ENCODE results near the gene SLC6A4.

Gene SLC6A4

DNA sequence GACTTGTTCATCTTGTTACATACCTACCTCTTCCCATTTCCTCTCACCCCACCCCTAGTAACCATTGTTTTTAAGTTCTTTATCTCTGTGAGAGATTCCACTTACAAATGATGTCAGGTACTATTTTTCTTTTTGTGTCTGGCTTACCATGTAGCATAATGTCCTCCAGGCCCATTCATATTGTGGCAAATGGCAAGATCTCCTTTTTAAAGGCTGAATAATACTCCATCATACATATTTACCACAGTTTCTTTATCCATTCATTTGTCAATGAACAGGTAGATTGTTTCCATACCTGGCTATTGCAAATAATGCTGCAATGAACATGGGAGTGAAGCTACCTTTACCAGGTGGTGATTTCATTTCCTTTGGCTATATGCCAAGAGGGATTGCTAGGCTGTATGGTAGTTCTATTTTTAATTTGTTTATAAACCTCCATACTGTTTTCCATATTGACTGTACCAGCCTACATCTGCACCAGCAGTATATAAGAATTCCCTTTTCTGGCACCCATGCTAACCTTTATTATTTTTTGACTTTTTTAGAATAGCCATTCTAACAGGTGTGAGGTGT, 65.0 kb downstream of the SLC6A4 start:
- Histone ChIP-seq H3K9me2 (replicated peaks; ENCODE audit: control insufficient read depth, low read length) (no peaks in the 10 kb centered on the region), H3K4me3 (ENCODE audit: low read length) (no peak overlapping the region), H3K9me3 (ENCODE audit: control insufficient read depth, insufficient read depth, low read length) (no peaks in the 10 kb centered on the region), H3K4me2 (ENCODE audit: low read length) (no peak overlapping the region), H3K4me1 (ENCODE audit: control insufficient read depth, low read length) (peaks cover 17% of the 10 kb centered on the region), H4K20me1 (ENCODE audit: control insufficient read depth, insufficient read depth, low read depth, low read length) (no peaks in the 10 kb centered on the region), H3F3A (ENCODE audit: control insufficient read depth, insufficient read depth) (peaks cover 2% of the 10 kb centered on the region; the same call in 1 of the 2 replicates), H3K27me3 (ENCODE audit: control insufficient read depth, low read length) (no peaks in the 10 kb centered on the region), H3K79me2 (ENCODE audit: control insufficient read depth, low read length) (peaks cover 29% of the 10 kb centered on the region), H3K27ac (ENCODE audit: low read depth, low read length) (no peak overlapping the region), H3K36me3 (ENCODE audit: control insufficient read depth, low read length) (peaks cover 61% of the 10 kb centered on the region)
- TF ChIP-seq EZH2phosphoT487 (IDR thresholded peaks at IDR 0.05; ENCODE audit: borderline replicate concordance, low read length) = no peak
- TF ChIP-seq, protein P1, sequence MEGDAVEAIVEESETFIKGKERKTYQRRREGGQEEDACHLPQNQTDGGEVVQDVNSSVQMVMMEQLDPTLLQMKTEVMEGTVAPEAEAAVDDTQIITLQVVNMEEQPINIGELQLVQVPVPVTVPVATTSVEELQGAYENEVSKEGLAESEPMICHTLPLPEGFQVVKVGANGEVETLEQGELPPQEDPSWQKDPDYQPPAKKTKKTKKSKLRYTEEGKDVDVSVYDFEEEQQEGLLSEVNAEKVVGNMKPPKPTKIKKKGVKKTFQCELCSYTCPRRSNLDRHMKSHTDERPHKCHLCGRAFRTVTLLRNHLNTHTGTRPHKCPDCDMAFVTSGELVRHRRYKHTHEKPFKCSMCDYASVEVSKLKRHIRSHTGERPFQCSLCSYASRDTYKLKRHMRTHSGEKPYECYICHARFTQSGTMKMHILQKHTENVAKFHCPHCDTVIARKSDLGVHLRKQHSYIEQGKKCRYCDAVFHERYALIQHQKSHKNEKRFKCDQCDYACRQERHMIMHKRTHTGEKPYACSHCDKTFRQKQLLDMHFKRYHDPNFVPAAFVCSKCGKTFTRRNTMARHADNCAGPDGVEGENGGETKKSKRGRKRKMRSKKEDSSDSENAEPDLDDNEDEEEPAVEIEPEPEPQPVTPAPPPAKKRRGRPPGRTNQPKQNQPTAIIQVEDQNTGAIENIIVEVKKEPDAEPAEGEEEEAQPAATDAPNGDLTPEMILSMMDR (IDR thresholded peaks at IDR 0.05; ENCODE audit: low read depth, low read length, poor library complexity, severe bottlenecking) = no peak

- peaks cover 51% of the 10 kb centered on the region for H3K4me1 ChIP-seq (ENCODE audit: control insufficient read depth, low read length)
- H4K20me1 ChIP-seq (ENCODE audit: control insufficient read depth, insufficient read depth, low read depth, low read length) = peaks cover 6% of the 10 kb centered on the region; the same call in 1 of the 2 replicates
- peaks cover 73% of the 10 kb centered on the region for H3K79me2 ChIP-seq (ENCODE audit: control insufficient read depth, low read length)
- H3K4me3 ChIP-seq (ENCODE audit: low read length) = peak overlapping the region; percentile 7
- no peaks in the 10 kb centered on the region for H3K27me3 ChIP-seq (ENCODE audit: control insufficient read depth, low read length)
- peaks cover 6% of the 10 kb centered on the region; the same call in 1 of the 2 replicates for H3F3A ChIP-seq (ENCODE audit: control insufficient read depth, insufficient read depth)
- peaks cover 59% of the 10 kb centered on the region for H3K36me3 ChIP-seq (ENCODE audit: control insufficient read depth, low read length)
- no peaks in the 10 kb centered on the region for H3K9me3 ChIP-seq (ENCODE audit: control insufficient read depth, insufficient read depth, low read length)
- peak overlapping the region; percentile 1; the same call in 1 of the 2 replicates for H3K27ac ChIP-seq (ENCODE audit: low read depth, low read length)
- peak overlapping the region; percentile 43 for H3K4me2 ChIP-seq (ENCODE audit: low read length)
- TF ChIP-seq, protein P1 (IDR thresholded peaks at IDR 0.05; ENCODE audit: low read depth, low read length, poor library complexity, severe bottlenecking) = no peak
- no peak for TF ChIP-seq EZH2phosphoT487 (IDR thresholded peaks at IDR 0.05; ENCODE audit: borderline replicate concordance, low read length)
- H3K9me2 ChIP-seq (replicated peaks; ENCODE audit: control insufficient read depth, low read length) = no peaks in the 10 kb centered on the region
Measured at GRCh38 chr17:30165960-30166359, 69.5 kb downstream of the SLC6A4 start.

DNA sequence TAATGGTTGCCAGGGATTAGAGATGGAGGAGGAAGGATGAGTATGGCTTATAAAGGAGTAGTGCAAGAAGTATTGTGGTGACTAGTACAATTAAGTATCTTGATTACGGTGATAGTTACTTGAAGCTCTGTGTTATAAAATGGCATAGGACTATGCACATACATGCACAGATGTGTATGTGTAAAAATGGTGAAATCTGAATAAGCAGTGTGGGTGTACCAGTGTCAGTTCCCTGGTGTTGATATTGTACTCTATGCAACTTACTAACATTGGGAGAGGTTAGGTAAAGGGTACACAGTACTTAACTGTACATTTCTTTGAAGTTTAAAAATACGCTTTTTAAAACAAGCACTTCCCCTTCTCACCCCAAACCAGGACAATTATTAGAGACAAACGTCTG, 70.3 kb downstream of the SLC6A4 start:
- Histone ChIP-seq H3K27me3 (ENCODE audit: control insufficient read depth, low read length) (no peaks in the 10 kb centered on the region), H3K9me3 (ENCODE audit: control insufficient read depth, insufficient read depth, low read length) (no peaks in the 10 kb centered on the region), H4K20me1 (ENCODE audit: control insufficient read depth, insufficient read depth, low read depth, low read length) (peaks cover 6% of the 10 kb centered on the region; the same call in 1 of the 2 replicates), H3K4me2 (ENCODE audit: low read length) (peak overlapping the region; percentile 43), H3K27ac (ENCODE audit: low read depth, low read length) (peak overlapping the region; percentile 1; the same call in 1 of the 2 replicates), H3K4me1 (ENCODE audit: control insufficient read depth, low read length) (peaks cover 52% of the 10 kb centered on the region), H3K79me2 (ENCODE audit: control insufficient read depth, low read length) (peaks cover 75% of the 10 kb centered on the region), H3K9me2 (replicated peaks; ENCODE audit: control insufficient read depth, low read length) (no peaks in the 10 kb centered on the region), H3F3A (ENCODE audit: control insufficient read depth, insufficient read depth) (peaks cover 9% of the 10 kb centered on the region; the same call in 1 of the 2 replicates), H3K36me3 (ENCODE audit: control insufficient read depth, low read length) (peaks cover 59% of the 10 kb centered on the region), H3K4me3 (ENCODE audit: low read length) (peak overlapping the region; percentile 7)
- TF ChIP-seq EZH2phosphoT487 (IDR thresholded peaks at IDR 0.05; ENCODE audit: borderline replicate concordance, low read length) = no peak
- TF ChIP-seq, protein P1 (IDR thresholded peaks at IDR 0.05; ENCODE audit: low read depth, low read length, poor library complexity, severe bottlenecking) = no peak
